Measurements from ENCODE around the gene AEBP2. TPM values are rescaled to one million over a fixed set of nuclear protein-coding genes. Genes with fewer than 3 reads are reported as not detected.

The AEBP2 gene
- total RNA-seq, 1 donor from 2014 or later: 11.9 TPM

DNA sequence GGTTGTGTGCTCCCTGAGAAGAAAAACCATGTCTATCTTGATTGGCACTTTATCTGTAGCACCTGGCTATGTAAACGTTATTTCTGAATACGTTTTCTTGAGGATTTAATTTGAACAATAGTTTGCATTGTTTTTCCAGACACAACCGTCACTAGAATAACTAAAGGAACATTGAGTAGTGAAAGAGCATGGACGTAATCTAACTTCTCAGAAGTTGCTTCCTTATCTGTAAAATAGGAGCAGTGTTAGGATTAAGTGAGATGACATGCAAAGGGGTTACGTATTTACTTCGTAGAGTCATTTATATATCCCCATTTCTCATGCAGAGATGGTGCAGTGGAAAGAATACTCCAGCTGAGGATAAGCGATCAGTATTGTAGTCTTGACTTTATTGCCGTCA, 8.1 kb downstream of the AEBP2 start:
- Histone ChIP-seq H3K36me3 (ENCODE audit: control insufficient read depth, insufficient read depth, low read length) (no peaks in the 10 kb centered on the region), H3K27me3 (ENCODE audit: control insufficient read depth, insufficient read depth, low read length) (no peaks in the 10 kb centered on the region), H3K4me3 (ENCODE audit: low read depth, low read length) (no peak overlapping the region)
- no peak for DNase-seq (ENCODE audit: low read depth)
- TF ChIP-seq, protein P1, sequence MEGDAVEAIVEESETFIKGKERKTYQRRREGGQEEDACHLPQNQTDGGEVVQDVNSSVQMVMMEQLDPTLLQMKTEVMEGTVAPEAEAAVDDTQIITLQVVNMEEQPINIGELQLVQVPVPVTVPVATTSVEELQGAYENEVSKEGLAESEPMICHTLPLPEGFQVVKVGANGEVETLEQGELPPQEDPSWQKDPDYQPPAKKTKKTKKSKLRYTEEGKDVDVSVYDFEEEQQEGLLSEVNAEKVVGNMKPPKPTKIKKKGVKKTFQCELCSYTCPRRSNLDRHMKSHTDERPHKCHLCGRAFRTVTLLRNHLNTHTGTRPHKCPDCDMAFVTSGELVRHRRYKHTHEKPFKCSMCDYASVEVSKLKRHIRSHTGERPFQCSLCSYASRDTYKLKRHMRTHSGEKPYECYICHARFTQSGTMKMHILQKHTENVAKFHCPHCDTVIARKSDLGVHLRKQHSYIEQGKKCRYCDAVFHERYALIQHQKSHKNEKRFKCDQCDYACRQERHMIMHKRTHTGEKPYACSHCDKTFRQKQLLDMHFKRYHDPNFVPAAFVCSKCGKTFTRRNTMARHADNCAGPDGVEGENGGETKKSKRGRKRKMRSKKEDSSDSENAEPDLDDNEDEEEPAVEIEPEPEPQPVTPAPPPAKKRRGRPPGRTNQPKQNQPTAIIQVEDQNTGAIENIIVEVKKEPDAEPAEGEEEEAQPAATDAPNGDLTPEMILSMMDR (IDR thresholded peaks at IDR 0.05; ENCODE audit: insufficient read depth, low read length, poor library complexity, severe bottlenecking): no peak

DNA sequence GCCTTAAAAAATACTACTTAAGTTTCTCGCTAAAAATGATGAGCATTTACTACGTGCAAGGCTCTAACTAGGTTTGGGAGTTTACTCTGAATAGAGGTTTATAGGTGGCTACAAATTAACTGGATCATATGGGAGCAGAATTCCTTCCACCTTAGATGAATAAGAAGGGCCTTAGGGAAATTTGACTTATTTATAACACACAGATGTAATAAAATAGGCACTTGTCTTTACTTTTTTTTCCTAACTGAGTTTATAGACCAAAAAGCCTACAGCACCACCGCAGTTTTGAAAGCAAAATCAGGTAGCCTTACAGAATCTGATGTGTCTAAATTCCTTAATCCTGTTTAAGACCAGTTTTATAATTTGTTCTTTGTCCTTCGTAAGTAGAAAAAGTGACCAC, 10.5 kb downstream of the AEBP2 start:
- Histone ChIP-seq H3K27me3 (ENCODE audit: control insufficient read depth, insufficient read depth, low read length) (no peaks in the 10 kb centered on the region), H3K36me3 (ENCODE audit: control insufficient read depth, insufficient read depth, low read length) (no peaks in the 10 kb centered on the region), H3K4me3 (ENCODE audit: low read depth, low read length) (no peak overlapping the region)
- DNase-seq (ENCODE audit: low read depth): no peak
- TF ChIP-seq, protein P1 (IDR thresholded peaks at IDR 0.05; ENCODE audit: insufficient read depth, low read length, poor library complexity, severe bottlenecking): no peak

- TF ChIP-seq, protein P1 (IDR thresholded peaks at IDR 0.05; ENCODE audit: insufficient read depth, low read length, poor library complexity, severe bottlenecking): no peak
- Histone ChIP-seq H3K4me3 (ENCODE audit: low read depth, low read length) (no peak overlapping the region), H3K36me3 (ENCODE audit: control insufficient read depth, insufficient read depth, low read length) (no peaks in the 10 kb centered on the region), H3K27me3 (ENCODE audit: control insufficient read depth, insufficient read depth, low read length) (no peaks in the 10 kb centered on the region)
- no peak for DNase-seq (ENCODE audit: low read depth)
Observed at GRCh38 chr12:19450362-19450761, 11.1 kb downstream of the AEBP2 start.

DNA sequence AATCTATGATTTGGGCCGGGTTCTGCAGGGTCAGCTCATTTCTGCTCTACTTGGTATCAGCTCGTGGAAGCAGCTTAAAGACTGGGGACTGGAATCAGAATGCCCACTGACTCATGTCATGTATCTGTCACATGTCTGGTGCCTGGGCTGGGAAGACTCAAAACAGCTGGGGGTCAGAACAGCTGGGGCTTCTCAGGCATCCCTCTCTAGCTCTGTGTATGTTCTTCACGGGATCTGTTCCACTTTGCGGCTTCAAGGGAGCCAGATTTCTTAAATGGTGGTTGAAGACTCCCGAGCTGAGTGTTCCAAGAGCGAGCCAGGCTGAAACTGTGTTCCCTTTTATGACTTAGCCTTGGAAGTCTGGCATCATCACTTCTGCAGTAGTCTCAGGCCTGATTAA, 11.9 kb downstream of the AEBP2 start:
- DNase-seq (ENCODE audit: low read depth): no peak
- Histone ChIP-seq H3K27me3 (ENCODE audit: control insufficient read depth, insufficient read depth, low read length) (no peaks in the 10 kb centered on the region), H3K4me3 (ENCODE audit: low read depth, low read length) (no peak overlapping the region), H3K36me3 (ENCODE audit: control insufficient read depth, insufficient read depth, low read length) (no peaks in the 10 kb centered on the region)
- TF ChIP-seq, protein P1 (IDR thresholded peaks at IDR 0.05; ENCODE audit: insufficient read depth, low read length, poor library complexity, severe bottlenecking): no peak

DNA sequence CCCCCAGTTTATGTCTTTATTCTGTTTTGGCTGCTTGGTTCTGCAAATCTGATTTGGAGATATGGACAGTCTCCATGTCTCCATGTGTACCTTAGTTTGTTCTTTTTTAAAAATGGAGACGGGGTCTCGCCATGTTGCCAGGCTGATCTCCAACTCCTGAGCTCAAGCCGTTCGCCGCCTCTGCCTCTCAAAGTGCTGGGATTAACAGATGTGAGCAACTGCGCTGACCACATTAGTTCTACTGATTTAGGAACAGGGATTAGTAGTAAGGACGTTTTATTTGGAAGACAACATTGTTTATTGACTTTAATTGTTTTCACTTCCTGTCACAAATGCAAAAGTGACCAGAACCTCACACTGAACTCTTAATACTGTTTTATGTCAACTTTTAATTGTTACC, 14.7 kb downstream of the AEBP2 start:
- H3K36me3 ChIP-seq (ENCODE audit: control insufficient read depth, insufficient read depth, low read length): no peaks in the 10 kb centered on the region
- DNase-seq (ENCODE audit: low read depth): no peak
- TF ChIP-seq, protein P1 (IDR thresholded peaks at IDR 0.05; ENCODE audit: insufficient read depth, low read length, poor library complexity, severe bottlenecking): no peak

GRCh38 chr12:19454837-19455236, 15.5 kb downstream of the AEBP2 start:
- Histone ChIP-seq H3K4me3 (ENCODE audit: low read depth, low read length) (no peak overlapping the region), H3K36me3 (ENCODE audit: control insufficient read depth, insufficient read depth, low read length) (no peaks in the 10 kb centered on the region), H3K27me3 (ENCODE audit: control insufficient read depth, insufficient read depth, low read length) (no peaks in the 10 kb centered on the region)
- TF ChIP-seq, protein P1 (IDR thresholded peaks at IDR 0.05; ENCODE audit: insufficient read depth, low read length, poor library complexity, severe bottlenecking): no peak
- DNase-seq (ENCODE audit: low read depth): no peak

More for the DNA sequence above, 14.7 kb downstream of the AEBP2 start:
- H3K4me3 ChIP-seq (ENCODE audit: low read depth, low read length): no peak overlapping the region
- H3K27me3 ChIP-seq (ENCODE audit: control insufficient read depth, insufficient read depth, low read length): no peaks in the 10 kb centered on the region

All from kidney epithelial cell (primary cell).